PC-9 (cell line): ENCODE results near the gene TSHR. TPM values are rescaled to one million over a fixed set of nuclear protein-coding genes. Genes with fewer than 3 reads are reported as not detected.

Experiments used
- BruUV-seq: library from RNA; stranded (reverse); fragments of 400-500 nt; replicated peaks from 2 replicates; lab custom pipeline; 2021; lab: Mats Ljungman, UMichigan
- CTCF ChIA-PET: fragments of 300-600 bp; sonication (Branson Sonifier 250); formaldehyde crosslinking; loops from one replicate; lab custom pipeline; 2022; ENCODE audit warnings: antibody characterized with exemption; lab: Charles Lee
- POLR2A ChIA-PET: fragments of 300-600 bp; sonication (Branson Sonifier 250); formaldehyde crosslinking; loops from one replicate; lab custom pipeline; 2022; ENCODE audit warnings: antibody characterized with exemption; ENCODE audit not compliant: unreplicated experiment; lab: Charles Lee
- DNase-seq, 2 experiments: peaks; one replicate each; pipeline versions ENCODE4 v3.0.0 to v3.0.0-alpha.2; 2015 to 2022; ENCODE audit warnings: mixed read lengths in 1 of 2
- H2AFZ ChIP-seq: fragments of 200-600 bp; sonication (generic); 2 replicates; pipeline ENCODE4 v1.8.1; 2017; ENCODE audit warnings: antibody characterized with exemption
- H3F3A ChIP-seq: fragments of 200-600 bp; sonication (generic); 2 replicates; pipeline ENCODE4 v1.8.1; 2017; ENCODE audit warnings: antibody characterized with exemption, mild to moderate bottlenecking, low read depth; ENCODE audit not compliant: insufficient read depth
- H3K27ac ChIP-seq: fragments of 200-600 bp; sonication (generic); 2 replicates; pipeline ENCODE4 v1.6.1; 2016; ENCODE audit warnings: mixed run types
- H3K27me3 ChIP-seq: fragments of 200-600 bp; sonication (generic); 2 replicates; pipeline ENCODE4 v1.6.1; 2016; ENCODE audit warnings: low read depth, mixed run types; ENCODE audit not compliant: insufficient read depth
- H3K36me3 ChIP-seq: fragments of 200-600 bp; sonication (generic); 2 replicates; pipeline ENCODE4 v1.6.1; 2016; ENCODE audit warnings: low read depth, mixed run types
- H3K4me1 ChIP-seq: fragments of 200-600 bp; sonication (generic); replicated peaks from 2 replicates; pipeline ENCODE4 v1.6.1; 2016; ENCODE audit warnings: mixed run types; ENCODE audit not compliant: insufficient read depth
- H3K4me2 ChIP-seq: fragments of 200-600 bp; sonication (generic); 2 replicates; pipeline ENCODE4 v1.6.1; 2017; ENCODE audit warnings: mixed run types
- H3K4me3 ChIP-seq: fragments of 200-600 bp; sonication (generic); 2 replicates; pipeline ENCODE4 v1.6.1; 2016; ENCODE audit warnings: mixed run types
- H3K79me2 ChIP-seq: fragments of 200-600 bp; sonication (generic); 2 replicates; pipeline ENCODE4 v1.6.1; 2017; ENCODE audit warnings: low read depth, mixed run types
- H3K9me2 ChIP-seq: fragments of 200-600 bp; sonication (generic); 2 replicates; pipeline ENCODE4 v1.8.1; 2017; ENCODE audit warnings: mild to moderate bottlenecking; ENCODE audit not compliant: insufficient read depth
- H3K9me3 ChIP-seq: fragments of 200-600 bp; sonication (generic); 2 replicates; pipeline ENCODE4 v1.8.1; 2016; ENCODE audit warnings: low read depth; ENCODE audit not compliant: insufficient read depth
- H4K20me1 ChIP-seq: fragments of 200-600 bp; sonication (generic); 2 replicates; pipeline ENCODE4 v1.8.1; 2017; ENCODE audit not compliant: insufficient read depth
- CTCF ChIP-seq: fragments of 200-600 bp; sonication (generic); conservative IDR thresholded peaks from 2 replicates; pipeline ENCODE4 v1.6.1; 2017; ENCODE audit warnings: mixed run types, antibody characterized with exemption, mild to moderate bottlenecking, moderate library complexity
- EZH2 ChIP-seq: fragments of 200-600 bp; sonication (generic); IDR thresholded peaks from 2 replicates; pipeline ENCODE4 v1.8.0; 2017; ENCODE audit warnings: antibody characterized with exemption, low read depth
- intact Hi-C: fragments of 100-400 bp; cut with micrococcal nuclease; formaldehyde crosslinking; loops from one replicate; pipeline ENCODE4 v1.10.0; 2022; ENCODE audit not compliant: unreplicated experiment
- total RNA-seq: library from RNA; stranded (reverse); gene quantifications from 2 replicates; pipeline ENCODE4 v1.2.3, GENCODE V29; 2021

The TSHR gene
- total RNA-seq, 1 experiment from 2014 or later: not detected

GRCh38 chr14:80974679-80975078, 19.3 kb downstream of the TSHR start:
- H3K79me2 ChIP-seq: no peaks in the 10 kb centered on the region
- POLR2A ChIA-PET: interaction anchor here (0.7 kb wide), 1 partner anchor 13 kb away, joined by 3 read pairs; no protein-coding TSS in a partner anchor
- TF ChIP-seq EZH2 (no peak), CTCF (no peak)
- H3K36me3 ChIP-seq: no peaks in the 10 kb centered on the region
- H3K27me3 ChIP-seq: no peaks in the 10 kb centered on the region
- H3K4me2 ChIP-seq: no peak overlapping the region
- no peak overlapping the region for H3K4me3 ChIP-seq
- H3K4me1 ChIP-seq: no peaks in the 10 kb centered on the region
- intact Hi-C loops: no loop called here
- no peak overlapping the region for H2AFZ ChIP-seq
- H3K27ac ChIP-seq: no peak overlapping the region
- no peaks in the 10 kb centered on the region for H3F3A ChIP-seq
- no peaks in the 10 kb centered on the region for H4K20me1 ChIP-seq
- DNase-seq: no peak
- H3K9me2 ChIP-seq: no peaks in the 10 kb centered on the region
- CTCF ChIA-PET: interaction anchor here (1.3 kb wide), 1 partner anchor 195 kb away, joined by 3 read pairs; no protein-coding TSS in a partner anchor
- no TSS peak for BruUV-seq
- no peaks in the 10 kb centered on the region for H3K9me3 ChIP-seq

GRCh38 chr14:80977221-80977620, 21.8 kb downstream of the TSHR start:
- CTCF ChIA-PET: no interaction called here

GRCh38 chr14:80978403-80978802, 23.0 kb downstream of the TSHR start:
- Histone ChIP-seq H4K20me1 (no peaks in the 10 kb centered on the region), H3K4me1 (no peaks in the 10 kb centered on the region), H3K27me3 (no peaks in the 10 kb centered on the region), H3F3A (no peaks in the 10 kb centered on the region), H3K9me3 (no peaks in the 10 kb centered on the region), H3K4me3 (no peak overlapping the region), H3K4me2 (no peak overlapping the region), H3K79me2 (no peaks in the 10 kb centered on the region), H2AFZ (no peak overlapping the region), H3K9me2 (no peaks in the 10 kb centered on the region), H3K36me3 (no peaks in the 10 kb centered on the region), H3K27ac (no peak overlapping the region)
- TF ChIP-seq CTCF (no peak), EZH2 (no peak)
- no peak for DNase-seq
- ChIA-PET POLR2A (no interaction called here), CTCF (no interaction called here)
- intact Hi-C loops: no loop called here
- no TSS peak for BruUV-seq

More at GRCh38 chr14:80977221-80977620, 21.8 kb downstream of the TSHR start:
- DNase-seq: no peak
- H3K4me1 ChIP-seq: no peaks in the 10 kb centered on the region
- no peak overlapping the region for H3K4me2 ChIP-seq
- H3K79me2 ChIP-seq: no peaks in the 10 kb centered on the region
- H3K9me2 ChIP-seq: no peaks in the 10 kb centered on the region
- POLR2A ChIA-PET: no interaction called here
- H3K9me3 ChIP-seq: no peaks in the 10 kb centered on the region
- H2AFZ ChIP-seq: no peak overlapping the region
- H3K36me3 ChIP-seq: no peaks in the 10 kb centered on the region
- H3K4me3 ChIP-seq: no peak overlapping the region
- H4K20me1 ChIP-seq: no peaks in the 10 kb centered on the region
- no TSS peak for BruUV-seq
- H3K27me3 ChIP-seq: no peaks in the 10 kb centered on the region
- no peaks in the 10 kb centered on the region for H3F3A ChIP-seq
- intact Hi-C loops: no loop called here
- TF ChIP-seq EZH2 (no peak), CTCF (no peak)
- H3K27ac ChIP-seq: no peak overlapping the region
